Measurements from ENCODE around the gene NSRP1. TPM values are rescaled to one million over a fixed set of nuclear protein-coding genes. Genes with fewer than 3 reads are reported as not detected.

Gene NSRP1
- total RNA-seq, 2 donors from 2014 or later: 19.2 to 22.7 TPM

GRCh38 chr17:30151471-30151870 lies 34.9 kb downstream of the NSRP1 start:
- DNase-seq (no peak), ATAC-seq (no peak)
- no peak overlapping the region for H3K27ac ChIP-seq
- TF ChIP-seq POLR2A (IDR thresholded peaks at IDR 0.05) (no peak), CTCF (IDR thresholded peaks at IDR 0.05) (no peak)
- no peaks in the 10 kb centered on the region for H3K9me3 ChIP-seq
- WGBS, 2 donors: 98% methylated on average over 4 of the region's 4 CpGs
- intact Hi-C loops (cut with DNase I): no loop called here
- H3K4me3 ChIP-seq: no peak overlapping the region
- H3K4me1 ChIP-seq: no peaks in the 10 kb centered on the region
- no peaks in the 10 kb centered on the region for H3K36me3 ChIP-seq (replicated peaks in 1 of 2; ENCODE audit: insufficient read depth in 1 of 2, low read depth in 2 of 2)
- H3K27me3 ChIP-seq: no peaks in the 10 kb centered on the region

GRCh38 chr17:30153463-30153862 lies 36.8 kb downstream of the NSRP1 start:
- Histone ChIP-seq H3K9me3 (no peaks in the 10 kb centered on the region), H3K36me3 (replicated peaks in 1 of 2; ENCODE audit: insufficient read depth in 1 of 2, low read depth in 2 of 2) (no peaks in the 10 kb centered on the region), H3K27ac (no peak overlapping the region), H3K4me3 (no peak overlapping the region), H3K27me3 (no peaks in the 10 kb centered on the region), H3K4me1 (no peaks in the 10 kb centered on the region)
- DNase-seq (no peak), ATAC-seq (no peak)
- intact Hi-C loops (cut with DNase I): no loop called here
- TF ChIP-seq CTCF (IDR thresholded peaks at IDR 0.05): no peak
- TF ChIP-seq POLR2A (IDR thresholded peaks at IDR 0.05): no peak

GRCh38 chr17:30155389-30155788 lies 38.8 kb downstream of the NSRP1 start:
- TF ChIP-seq CTCF (IDR thresholded peaks at IDR 0.05) (no peak), POLR2A (IDR thresholded peaks at IDR 0.05) (no peak)
- Histone ChIP-seq H3K27ac (no peak overlapping the region), H3K36me3 (replicated peaks in 1 of 2; ENCODE audit: insufficient read depth in 1 of 2, low read depth in 2 of 2) (no peaks in the 10 kb centered on the region), H3K4me1 (no peaks in the 10 kb centered on the region), H3K9me3 (no peaks in the 10 kb centered on the region), H3K27me3 (no peaks in the 10 kb centered on the region), H3K4me3 (no peak overlapping the region)
- ATAC-seq: no peak
- intact Hi-C loops (cut with DNase I): no loop called here
- WGBS, 2 donors: 96 to 98% methylated on average over 2 of the region's 2 CpGs
- no peak for DNase-seq

GRCh38 chr17:30158896-30159625 lies 42.4 kb downstream of the NSRP1 start:
- ATAC-seq: no peak
- no peak overlapping the region for H3K27ac ChIP-seq

More at GRCh38 chr17:30158896-30159625, 42.4 kb downstream of the NSRP1 start:
- TF ChIP-seq CTCF (IDR thresholded peaks at IDR 0.05) (no peak), POLR2A (IDR thresholded peaks at IDR 0.05) (no peak)
- 96 to 98% methylated on average over 3 of the region's 3 CpGs for WGBS, 2 donors
- no peaks in the 10 kb centered on the region for H3K27me3 ChIP-seq
- no peaks in the 10 kb centered on the region for H3K9me3 ChIP-seq
- H3K36me3 ChIP-seq (replicated peaks in 1 of 2; ENCODE audit: insufficient read depth in 1 of 2, low read depth in 2 of 2): no peaks in the 10 kb centered on the region
- H3K4me1 ChIP-seq: no peaks in the 10 kb centered on the region
- H3K4me3 ChIP-seq: no peak overlapping the region
- intact Hi-C loops (cut with DNase I): no loop called here
- DNase-seq: no peak
